ELF-1 (cell line): ENCODE data around the gene ZNF682.
A peak's percentile ranks its signal among the peaks of the same experiment; 100 is the strongest.
"Not testable (repeated sequence)": the region's sequence is repeated elsewhere in the genome, so short reads cannot be mapped to it uniquely, and the experiment has no call there.

Experiments used
- DNase-seq: peaks from one replicate; pipeline ENCODE4 v3.0.0-alpha.2; 2016; ENCODE audit warnings: low read depth, low spot score

Gene ZNF682

DNA sequence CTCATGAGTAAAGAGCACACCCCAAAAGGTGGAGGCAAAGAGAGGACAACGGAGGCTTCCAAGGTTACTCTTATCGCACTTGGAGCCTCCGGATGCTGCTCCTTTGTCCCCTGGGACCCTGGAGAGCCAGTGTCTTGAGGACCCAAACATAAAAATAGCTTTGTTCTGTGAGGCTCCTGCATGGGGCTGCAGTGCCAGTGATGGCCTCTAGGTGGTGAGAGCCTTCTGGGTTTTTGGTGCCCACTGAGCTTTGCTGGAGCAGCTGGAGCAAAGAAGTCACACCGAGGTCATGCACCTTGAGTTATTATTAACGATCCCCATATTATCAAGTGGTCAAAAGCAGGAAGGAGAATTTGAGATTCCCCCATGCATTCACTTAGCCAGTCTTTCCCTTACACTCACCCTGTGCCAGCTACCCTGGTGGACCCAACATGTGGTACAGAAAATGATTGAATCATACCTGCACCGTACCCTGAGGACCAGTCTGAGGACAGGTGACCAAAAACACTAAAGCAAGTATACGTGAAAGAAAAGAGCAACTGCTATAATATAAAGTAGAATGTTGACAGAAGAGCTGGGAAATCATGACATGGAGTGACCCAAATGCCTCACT lies 41.5 kb downstream of the ZNF682 start:
- DNase-seq, result peak; percentile 66

DNA sequence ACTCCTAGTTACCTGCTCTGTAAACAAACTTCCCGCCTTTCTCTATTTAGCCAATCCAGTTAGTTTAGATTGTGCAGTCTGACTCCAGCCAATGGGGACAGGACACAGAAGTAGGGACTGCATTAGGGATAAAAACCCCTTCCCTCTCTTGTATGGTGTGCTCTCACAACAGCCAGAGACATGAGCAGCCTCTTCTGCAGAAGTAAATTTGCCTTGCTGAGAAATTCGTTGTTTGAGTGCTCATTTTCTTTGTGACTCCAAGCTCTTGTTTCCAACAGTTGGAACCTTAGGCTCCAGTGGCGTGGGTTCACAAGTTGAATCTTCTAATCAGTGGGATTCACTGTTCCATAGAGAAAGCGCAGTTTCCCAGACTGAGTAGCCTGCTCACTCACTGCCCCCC lies 72.4 kb downstream of the ZNF682 start:
- DNase-seq, result no peak

DNA sequence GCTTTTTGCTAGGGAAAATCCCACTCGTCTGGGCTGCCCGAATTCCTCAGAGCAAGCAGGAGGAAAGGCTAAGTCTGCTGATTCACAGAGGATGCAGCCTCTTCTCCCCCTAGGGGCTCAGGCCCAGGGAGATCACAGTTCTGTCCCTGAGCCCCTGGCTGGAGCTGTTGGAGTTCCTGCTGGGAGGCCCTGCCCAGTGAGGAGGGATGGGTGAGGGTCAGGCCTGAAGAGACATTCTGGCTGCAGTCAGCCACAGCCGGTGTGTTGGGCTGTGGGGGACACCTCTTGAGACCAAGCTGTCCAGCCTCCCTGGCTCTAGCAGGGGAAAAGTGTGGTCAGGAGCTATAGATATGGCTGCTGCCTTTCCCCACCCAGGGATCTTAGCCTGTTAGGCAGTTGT lies 73.2 kb downstream of the ZNF682 start:
- not testable (repeated sequence) for DNase-seq

DNA sequence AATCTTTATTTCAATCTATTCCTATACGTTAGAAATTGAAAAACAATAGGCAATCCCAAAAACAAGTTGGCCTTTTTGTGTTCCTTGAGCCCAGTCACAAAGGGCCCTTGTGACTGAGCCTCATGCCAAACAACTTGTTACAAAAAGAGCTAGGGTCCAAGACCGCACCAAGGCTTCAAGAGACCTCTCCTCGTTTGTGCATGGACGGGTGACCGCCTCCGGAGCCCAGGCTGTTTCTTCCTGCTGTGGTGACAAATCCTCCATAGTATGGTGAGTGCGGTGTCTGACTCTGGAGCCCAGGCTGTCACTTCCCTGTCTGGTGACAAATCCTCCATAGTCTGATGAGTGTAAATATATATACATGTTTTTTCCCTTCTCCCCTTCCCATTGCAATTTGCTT lies 74.9 kb downstream of the ZNF682 start:
- no peak for DNase-seq

DNA sequence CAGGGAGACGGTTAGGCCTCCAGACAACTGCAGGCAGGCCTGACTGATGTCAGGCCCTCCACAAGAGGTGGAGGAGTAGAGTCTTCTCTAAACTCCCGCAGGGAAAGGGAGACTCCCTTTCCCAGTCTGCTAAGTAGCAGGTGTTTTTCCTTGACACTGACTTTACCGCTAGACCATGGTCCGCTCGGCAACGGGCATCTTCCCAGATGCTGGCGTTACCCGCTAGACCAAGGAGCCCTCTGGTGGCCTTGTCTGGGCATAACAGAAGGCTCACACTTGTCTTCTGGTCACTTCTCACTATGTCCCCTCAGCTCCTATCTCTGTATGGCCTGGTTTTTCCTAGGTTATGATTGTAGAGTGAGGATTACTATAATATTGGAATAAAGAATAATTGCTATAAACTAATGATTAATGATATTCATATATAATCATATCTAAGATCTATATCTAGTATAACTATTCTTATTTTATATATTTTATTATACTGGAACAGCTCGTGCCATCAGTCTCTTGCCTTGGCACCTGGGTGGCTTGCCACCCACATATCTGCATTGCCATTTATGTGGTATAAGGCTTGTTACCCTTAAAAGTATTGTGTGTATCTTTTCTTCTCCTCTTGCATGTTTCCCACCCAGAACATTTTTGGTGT lies 80.0 kb downstream of the ZNF682 start:
- DNase-seq, result peak; percentile 74

DNA sequence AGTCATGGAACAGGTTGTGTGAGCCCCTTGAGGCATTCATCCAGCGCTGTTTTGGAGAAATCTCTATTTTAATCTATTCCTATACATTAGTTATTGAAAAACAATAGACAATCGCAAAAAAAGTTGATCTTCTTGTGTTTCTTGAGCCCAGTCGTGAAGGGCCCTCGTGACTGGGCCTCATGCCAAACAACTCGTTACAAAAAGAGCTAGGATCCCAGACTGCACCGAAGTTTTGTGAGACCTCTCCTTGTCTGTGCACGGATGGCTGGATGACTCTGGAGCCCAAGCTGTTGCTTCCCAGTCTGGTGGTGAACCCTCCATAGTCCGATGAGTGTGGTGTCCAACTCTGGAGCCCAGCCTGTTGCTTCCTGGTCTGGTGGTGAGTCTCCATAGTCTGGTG lies 81.5 kb downstream of the ZNF682 start:
- not testable (repeated sequence) for DNase-seq

DNA sequence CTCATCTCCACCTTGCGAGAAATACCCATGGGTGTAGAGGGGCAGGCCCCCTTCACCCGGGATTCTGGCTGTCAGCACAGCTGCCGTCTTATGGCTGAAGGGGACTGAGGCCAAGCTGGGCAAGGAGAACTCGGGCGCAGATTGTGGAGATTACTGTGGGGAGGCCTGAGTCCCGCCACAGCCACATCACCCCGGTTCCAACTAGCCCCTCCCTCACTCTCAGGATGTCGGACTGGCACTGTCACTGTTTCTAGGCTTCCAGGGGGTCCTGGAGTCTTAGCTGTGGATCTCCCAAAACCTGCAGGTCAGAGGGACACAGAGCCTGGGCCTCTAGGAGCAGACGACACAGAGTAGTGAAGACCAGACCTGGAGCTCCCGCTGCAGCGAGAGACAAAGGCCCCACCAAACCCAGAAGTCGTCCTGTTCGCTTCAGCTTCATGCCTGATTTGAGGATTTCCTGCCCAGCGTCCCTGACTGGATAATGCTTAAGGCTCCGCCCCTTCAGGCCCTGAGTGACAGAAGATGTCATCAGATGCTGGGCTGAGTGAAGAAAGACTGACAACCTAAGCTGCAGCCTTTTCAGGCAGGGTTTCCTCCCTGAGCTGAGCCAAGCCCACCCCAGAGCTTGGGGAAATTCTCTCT lies 82.8 kb downstream of the ZNF682 start:
- DNase-seq, result peak; percentile 49

DNA sequence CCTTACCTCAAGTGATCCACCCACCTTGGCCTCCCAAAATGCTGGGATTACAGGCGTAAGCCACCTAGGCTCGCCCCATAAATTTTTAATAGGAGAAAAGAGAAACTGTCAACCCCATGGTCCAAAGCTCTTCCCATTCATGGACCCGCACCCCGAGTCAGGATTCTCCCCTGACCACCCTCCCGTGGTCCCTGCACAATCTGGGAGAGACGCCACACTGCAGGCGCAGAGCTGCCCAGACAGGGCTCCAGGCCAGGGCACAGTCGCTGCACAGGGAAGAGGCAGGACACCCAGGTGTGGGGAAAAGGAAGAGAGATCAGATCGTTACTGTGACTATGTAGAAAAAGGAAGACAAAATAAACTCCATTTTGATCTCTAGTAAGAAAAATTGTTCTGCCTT lies 84.1 kb downstream of the ZNF682 start:
- no peak for DNase-seq
